Measurements from ENCODE around the gene PRKAA2. TPM values are rescaled to one million over a fixed set of nuclear protein-coding genes. Genes with fewer than 3 reads are reported as not detected.

Gene PRKAA2
- total and polyA plus RNA-seq, 2 of the 13 experiments (the other 11 are each of a cell fraction or from before 2014, with no cell fraction given), result 6.0 to 7.5 TPM

DNA sequence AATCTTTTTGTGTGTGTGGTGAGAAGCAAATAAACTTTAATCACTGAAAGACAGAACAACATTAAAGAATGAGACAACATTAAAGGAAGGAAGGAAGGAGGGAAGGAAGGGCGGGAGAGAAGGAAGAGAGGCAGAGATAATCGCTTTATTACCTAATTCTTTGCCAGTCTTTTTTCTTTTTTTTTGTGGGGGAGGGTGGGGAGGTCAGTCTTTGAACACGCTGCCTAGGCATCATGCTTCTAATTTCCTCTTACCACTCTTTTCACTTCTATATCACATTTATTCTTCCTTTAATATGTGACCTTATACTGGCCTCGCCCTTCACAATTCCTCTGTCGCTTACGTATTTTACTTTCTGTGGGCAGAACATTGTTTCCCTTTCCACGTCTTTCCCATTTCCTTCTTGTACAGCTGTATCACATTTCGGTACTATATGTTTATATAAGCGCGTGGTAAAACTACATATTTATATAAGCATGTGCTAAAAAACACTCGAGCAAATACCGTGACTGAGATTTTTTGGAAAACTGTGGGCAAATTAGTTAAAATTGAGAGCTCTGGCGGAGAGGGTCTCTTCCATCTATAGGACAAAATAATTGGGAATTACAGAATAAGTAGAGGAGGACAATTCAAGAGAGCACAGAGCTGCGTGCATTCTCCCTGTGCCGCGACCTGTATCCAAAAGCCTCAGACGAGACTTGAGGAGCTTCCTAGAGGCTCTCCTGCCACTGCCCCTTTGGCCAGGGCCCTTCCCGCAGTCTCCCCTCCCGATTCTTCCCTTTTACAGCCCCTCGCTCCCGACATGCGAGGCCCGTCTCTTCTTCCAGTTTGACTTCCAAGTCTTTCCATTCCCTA lies 823 bp upstream of the PRKAA2 start (continued):
- TF ChIP-seq NCOA5 (CRISPR knock-in tag; IDR thresholded peaks at IDR 0.05) (no peak), SMAD3 (CRISPR knock-in tag; IDR thresholded peaks at IDR 0.05) (no peak), MEIS2 (CRISPR knock-in tag; IDR thresholded peaks at IDR 0.05) (no peak), PHF8 (CRISPR knock-in tag; IDR thresholded peaks at IDR 0.05) (no peak), KDM5B (CRISPR knock-in tag; IDR thresholded peaks at IDR 0.05; ENCODE audit: borderline replicate concordance) (no peak), ZFP37 (CRISPR knock-in tag; IDR thresholded peaks at IDR 0.05; ENCODE audit: borderline replicate concordance) (no peak), KDM5A (IDR thresholded peaks at IDR 0.05; ENCODE audit: borderline replicate concordance, low read length) (no peak), MED13 (CRISPR knock-in tag; IDR thresholded peaks at IDR 0.05) (no peak), RBFOX2 (IDR thresholded peaks at IDR 0.05; ENCODE audit: low read depth, low read length) (no peak), GATAD2A (CRISPR knock-in tag; IDR thresholded peaks at IDR 0.05) (peak; percentile 4; the same call in 1 of the 2 replicates), SYNCRIP (IDR thresholded peaks at IDR 0.05; ENCODE audit: insufficient read depth, low read depth, low read length) (no peak), EP300 (IDR thresholded peaks at IDR 0.05; ENCODE audit: low read depth in 2 of 2, low read length in 2 of 2) (no peak), EP300 (CRISPR knock-in tag; IDR thresholded peaks at IDR 0.05; ENCODE audit: borderline replicate concordance) (no peak), ZNF775 (CRISPR knock-in tag; IDR thresholded peaks at IDR 0.05; ENCODE audit: borderline replicate concordance) (no peak), POLR2AphosphoS5 (IDR thresholded peaks at IDR 0.05; ENCODE audit: low read depth, low read length) (no peak), ZNF501 (CRISPR knock-in tag; IDR thresholded peaks at IDR 0.05) (no peak), SKIL (CRISPR knock-in tag; IDR thresholded peaks at IDR 0.05; ENCODE audit: borderline replicate concordance) (no peak), ZNF256 (CRISPR knock-in tag; conservative IDR thresholded peaks at IDR 0.05) (no peak), ZFP36L1 (CRISPR knock-in tag; IDR thresholded peaks at IDR 0.05) (no peak), NR2F6 (IDR thresholded peaks at IDR 0.05) (no peak), NR2F6 (CRISPR knock-in tag; IDR thresholded peaks at IDR 0.05) (no peak), ATF6 (CRISPR knock-in tag; conservative IDR thresholded peaks at IDR 0.05) (no peak)
- TF ChIP-seq, protein P1, sequence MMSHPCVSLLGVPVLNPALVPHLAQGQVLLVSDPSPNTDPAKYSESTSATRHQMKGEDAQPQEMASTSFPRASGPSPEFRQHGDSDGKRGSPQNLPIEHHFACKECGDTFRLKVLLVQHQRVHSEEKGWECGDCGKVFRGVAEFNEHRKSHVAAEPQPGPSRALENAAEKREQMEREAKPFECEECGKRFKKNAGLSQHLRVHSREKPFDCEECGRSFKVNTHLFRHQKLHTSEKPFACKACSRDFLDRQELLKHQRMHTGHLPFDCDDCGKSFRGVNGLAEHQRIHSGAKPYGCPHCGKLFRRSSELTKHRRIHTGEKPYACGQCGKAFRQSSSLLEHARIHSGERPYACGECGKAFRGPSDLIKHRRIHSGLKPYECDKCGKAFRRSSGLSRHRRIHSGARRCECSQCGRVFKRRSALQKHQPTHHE (CRISPR knock-in tag; IDR thresholded peaks at IDR 0.05; ENCODE audit: borderline replicate concordance), result no peak
- TF ChIP-seq, protein P2, sequence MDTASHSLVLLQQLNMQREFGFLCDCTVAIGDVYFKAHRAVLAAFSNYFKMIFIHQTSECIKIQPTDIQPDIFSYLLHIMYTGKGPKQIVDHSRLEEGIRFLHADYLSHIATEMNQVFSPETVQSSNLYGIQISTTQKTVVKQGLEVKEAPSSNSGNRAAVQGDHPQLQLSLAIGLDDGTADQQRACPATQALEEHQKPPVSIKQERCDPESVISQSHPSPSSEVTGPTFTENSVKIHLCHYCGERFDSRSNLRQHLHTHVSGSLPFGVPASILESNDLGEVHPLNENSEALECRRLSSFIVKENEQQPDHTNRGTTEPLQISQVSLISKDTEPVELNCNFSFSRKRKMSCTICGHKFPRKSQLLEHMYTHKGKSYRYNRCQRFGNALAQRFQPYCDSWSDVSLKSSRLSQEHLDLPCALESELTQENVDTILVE (CRISPR knock-in tag; IDR thresholded peaks at IDR 0.05), result no peak

All from HepG2 (cell line).